Stimulated activated CD8-positive, alpha-beta memory T cell treated with anti-CD3 and anti-CD28 coated beads, Interleukin-4, amount 100 ng/mL, for 1 hour (primary cell): Measurements from ENCODE around the gene CNGA2.
"Not testable (repeated sequence)": the region's sequence is repeated elsewhere in the genome, so short reads cannot be mapped to it uniquely, and the experiment has no call there.

Experiments
- DNase-seq, 2 donors: peaks; one replicate each; pipeline ENCODE4 v3.0.0-alpha.2; 2020; ENCODE audit warnings: low read depth in 2 of 2, low spot score in 1 of 2

Gene CNGA2

GRCh38 chrX:151734446-151734845 lies at the start of gene CNGA2:
CNGA2 (plus strand) TSS chrX:151734746; CDS start chrX:151738484, 3,738 bp downstream.
- DNase-seq, result no peak

GRCh38 chrX:151687635-151688034 lies 46.9 kb upstream of the CNGA2 start:
- DNase-seq, result no peak

GRCh38 chrX:151688695-151689094 lies 45.9 kb upstream of the CNGA2 start:
- no peak for DNase-seq

- DNase-seq, result no peak
These were observed 41.7 kb upstream of the CNGA2 start for GRCh38 chrX:151692825-151693224.

GRCh38 chrX:151694121-151694520 lies 40.4 kb upstream of the CNGA2 start:
- DNase-seq, result no peak

GRCh38 chrX:151694661-151695582 lies 39.6 kb upstream of the CNGA2 start, which contains the start of gene PRRG3:
PRRG3 (plus strand) TSS chrX:151695458; CDS start chrX:151698815, 3,357 bp downstream.
- no peak for DNase-seq

GRCh38 chrX:151695583-151696340 lies 38.8 kb upstream of the CNGA2 start:
- DNase-seq, result no peak

GRCh38 chrX:151697082-151697481 lies 37.5 kb upstream of the CNGA2 start:
- not testable (repeated sequence) for DNase-seq

GRCh38 chrX:151697522-151697921 lies 37.0 kb upstream of the CNGA2 start:
- DNase-seq, result no peak

GRCh38 chrX:151698485-151698884 lies 36.1 kb upstream of the CNGA2 start:
- no peak for DNase-seq

- no peak for DNase-seq
These were observed 34.8 kb upstream of the CNGA2 start for GRCh38 chrX:151699746-151700145.

GRCh38 chrX:151700581-151700980 lies 34.0 kb upstream of the CNGA2 start:
- no peak for DNase-seq

- DNase-seq, result no peak
These were observed 33.5 kb upstream of the CNGA2 start for GRCh38 chrX:151701071-151701470.

GRCh38 chrX:151701531-151701930 lies 33.0 kb upstream of the CNGA2 start:
- no peak for DNase-seq

- no peak for DNase-seq
These were observed 32.4 kb upstream of the CNGA2 start for GRCh38 chrX:151702026-151702714.

- DNase-seq, result no peak
These were observed 31.7 kb upstream of the CNGA2 start for GRCh38 chrX:151702741-151703340.

GRCh38 chrX:151703487-151703886 lies 31.1 kb upstream of the CNGA2 start:
- DNase-seq, result no peak

- no peak for DNase-seq
These were observed 30.4 kb upstream of the CNGA2 start for GRCh38 chrX:151704041-151704663.

GRCh38 chrX:151708821-151709220 lies 25.7 kb upstream of the CNGA2 start:
- DNase-seq, result no peak

- no peak for DNase-seq
These were observed 24.1 kb upstream of the CNGA2 start for GRCh38 chrX:151710457-151710856.

GRCh38 chrX:151711154-151711553 lies 23.4 kb upstream of the CNGA2 start:
- DNase-seq, result no peak
